A673 (cell line): ENCODE measurements around the gene XIRP2.

Experiments used
- CTCF ChIP-seq: fragments of 300-800, 200-600 bp; sonication (generic); conservative IDR thresholded peaks from 2 replicates; pipeline ENCODE4 v1.5.1; 2017; ENCODE audit warnings: low read depth, mild to moderate bottlenecking, antibody characterized with exemption, low read length, moderate library complexity, mixed read lengths
- EZH2 ChIP-seq: fragments of 200-600 bp; sonication (generic); IDR thresholded peaks from 2 replicates; pipeline ENCODE4 v1.6.1; 2017; ENCODE audit warnings: borderline replicate concordance, low read depth, mild to moderate bottlenecking, mixed read lengths, antibody characterized with exemption, low read length; ENCODE audit not compliant: poor library complexity, severe bottlenecking

GRCh38 chr2:167187049-167187727 is 298.9 kb downstream of the XIRP2 start:
- no peak for TF ChIP-seq CTCF
- no peak for TF ChIP-seq EZH2
